Trophoblast cell (in vitro differentiated cells and primary cell): ENCODE measurements around the gene ANKUB1.
"Not testable (repeated sequence)": the region's sequence is repeated elsewhere in the genome, so short reads cannot be mapped to it uniquely, and the experiment has no call there.

Experiments used
- DNase-seq, 2 donors: peaks; one replicate each; pipeline ENCODE4 v3.0.0-alpha.2; 2016
- H2AFZ ChIP-seq: 2 replicates; pipeline ENCODE4 v1.6.1; 2013; ENCODE audit warnings: low read length, moderate library complexity, mild to moderate bottlenecking; ENCODE audit not compliant: insufficient read depth, poor library complexity
- H2AK5ac ChIP-seq: 2 replicates; pipeline ENCODE4 v1.6.1; 2013; ENCODE audit warnings: mild to moderate bottlenecking, low read length
- H2BK120ac ChIP-seq: 2 replicates; pipeline ENCODE4 v1.6.1; 2013; ENCODE audit warnings: low read length, mild to moderate bottlenecking, moderate library complexity; ENCODE audit not compliant: insufficient read depth, poor library complexity
- H2BK12ac ChIP-seq: 2 replicates; pipeline ENCODE4 v1.6.1; 2013; ENCODE audit warnings: mild to moderate bottlenecking, low read length, moderate library complexity
- H2BK5ac ChIP-seq: 2 replicates; pipeline ENCODE4 v1.6.1; 2013; ENCODE audit warnings: low read length, low read depth, moderate library complexity, mild to moderate bottlenecking; ENCODE audit not compliant: poor library complexity
- H3K14ac ChIP-seq: 2 replicates; pipeline ENCODE4 v1.6.1; 2013; ENCODE audit warnings: mild to moderate bottlenecking, low read length
- H3K18ac ChIP-seq: 2 replicates; pipeline ENCODE4 v1.6.1; 2013; ENCODE audit warnings: mild to moderate bottlenecking, low read length
- H3K23ac ChIP-seq: 2 replicates; pipeline ENCODE4 v1.6.1; 2013; ENCODE audit warnings: low read length
- H3K27ac ChIP-seq: 2 replicates; pipeline ENCODE4 v1.5.1; 2013; ENCODE audit warnings: low read depth, mild to moderate bottlenecking, inconsistent platforms, low read length, moderate library complexity
- H3K27me3 ChIP-seq: 2 replicates; pipeline ENCODE4 v1.6.1; 2013; ENCODE audit warnings: inconsistent platforms, mild to moderate bottlenecking, low read length, moderate library complexity; ENCODE audit not compliant: insufficient read depth
- H3K36me3 ChIP-seq, 2 experiments: 1 replicate in 1 of 2; 2 replicates in 1 of 2; pipeline ENCODE4 v1.6.1; 2013; ENCODE audit warnings: low read length in 2 of 2, mild to moderate bottlenecking in 2 of 2, moderate library complexity in 1 of 2; ENCODE audit not compliant: insufficient read depth in 2 of 2, control insufficient read depth in 1 of 2
- H3K4ac ChIP-seq: 2 replicates; pipeline ENCODE4 v1.6.1; 2013; ENCODE audit warnings: low read depth, mild to moderate bottlenecking, low read length, moderate library complexity
- H3K4me1 ChIP-seq, 2 experiments: 1 replicate in 1 of 2; 2 replicates in 1 of 2; pipeline ENCODE4 v1.6.1; 2013; ENCODE audit warnings: low read length in 2 of 2, mild to moderate bottlenecking in 2 of 2, moderate library complexity in 1 of 2; ENCODE audit not compliant: insufficient read depth in 2 of 2, control insufficient read depth in 1 of 2
- H3K4me2 ChIP-seq: 2 replicates; pipeline ENCODE4 v1.6.1; 2013; ENCODE audit warnings: inconsistent platforms, mild to moderate bottlenecking, low read length, moderate library complexity
- H3K4me3 ChIP-seq: 2 replicates; pipeline ENCODE4 v1.5.1; 2013; ENCODE audit warnings: mild to moderate bottlenecking, low read depth, low read length, inconsistent platforms
- H3K79me1 ChIP-seq: one replicate; pipeline ENCODE4 v1.6.1; 2013; ENCODE audit warnings: low read length
- H3K79me2 ChIP-seq: 2 replicates; pipeline ENCODE4 v1.6.1; 2013; ENCODE audit warnings: low read length, mild to moderate bottlenecking; ENCODE audit not compliant: control insufficient read depth, insufficient read depth, poor library complexity
- H3K9ac ChIP-seq: 2 replicates; pipeline ENCODE4 v1.6.1; 2013; ENCODE audit warnings: mild to moderate bottlenecking, low read length
- H3K9me3 ChIP-seq: 2 replicates; pipeline ENCODE4 v1.6.1; 2013; ENCODE audit warnings: low read depth, mild to moderate bottlenecking, control low read depth, inconsistent platforms, low read length; ENCODE audit not compliant: insufficient read depth
- H4K12ac ChIP-seq: 2 replicates; pipeline ENCODE4 v1.6.1; 2013; ENCODE audit warnings: low read depth, mild to moderate bottlenecking, low read length, moderate library complexity
- H4K8ac ChIP-seq: 2 replicates; pipeline ENCODE4 v1.6.1; 2013; ENCODE audit warnings: low read depth, mild to moderate bottlenecking, low read length, moderate library complexity
- H4K91ac ChIP-seq: one replicate; pipeline ENCODE4 v1.6.1; 2013; ENCODE audit warnings: low read depth, mild to moderate bottlenecking, low read length, moderate library complexity
- WGBS: extraction: QIAGEN DNeasy Blood & Tissue Kit; methylation state at CpG from one replicate; pipeline ENCODE4 v1.1.7; 2013; ENCODE audit warnings: missing lambda C conversion rate; ENCODE audit not compliant: insufficient read length, insufficient coverage; ENCODE audit errors: extremely low coverage; 5-methylcytosine and 5-hydroxymethylcytosine counted together

ANKUB1 gene

DNA sequence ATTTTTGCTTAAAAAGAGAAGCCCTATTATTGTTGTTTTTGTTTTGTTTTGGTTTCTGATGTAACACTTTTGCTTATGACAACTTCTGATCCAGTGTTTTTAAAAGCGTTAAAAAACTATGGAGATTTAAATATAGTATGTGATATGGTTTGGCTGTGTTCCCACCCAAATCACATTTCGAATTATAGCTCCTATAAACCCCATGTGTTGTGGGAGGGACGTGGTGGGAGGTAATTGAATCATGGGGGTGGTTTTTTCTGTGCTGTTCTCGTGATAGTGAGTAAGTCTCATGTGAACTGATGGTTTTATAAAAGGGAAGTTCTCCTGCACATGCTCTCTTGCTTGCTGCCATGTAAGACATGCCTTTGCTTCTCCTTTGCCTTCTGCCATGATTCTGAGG, 37.3 kb upstream of the ANKUB1 start:
- not testable (repeated sequence) for H3K23ac ChIP-seq, H3K79me2 ChIP-seq, H3K18ac ChIP-seq, H3K14ac ChIP-seq, H2BK120ac ChIP-seq, H3K27me3 ChIP-seq, H2BK12ac ChIP-seq, H3K9ac ChIP-seq, H2AFZ ChIP-seq, H3K79me1 ChIP-seq, H2BK5ac ChIP-seq, H4K8ac ChIP-seq, H2AK5ac ChIP-seq, H3K4me1 ChIP-seq, H4K91ac ChIP-seq, H4K12ac ChIP-seq, H3K4me2 ChIP-seq, H3K4me3 ChIP-seq, DNase-seq, H3K9me3 ChIP-seq, H3K27ac ChIP-seq, H3K36me3 ChIP-seq, H3K4ac ChIP-seq
- no CpG with 5 or more reads among the region's 4 CpGs for WGBS

DNA sequence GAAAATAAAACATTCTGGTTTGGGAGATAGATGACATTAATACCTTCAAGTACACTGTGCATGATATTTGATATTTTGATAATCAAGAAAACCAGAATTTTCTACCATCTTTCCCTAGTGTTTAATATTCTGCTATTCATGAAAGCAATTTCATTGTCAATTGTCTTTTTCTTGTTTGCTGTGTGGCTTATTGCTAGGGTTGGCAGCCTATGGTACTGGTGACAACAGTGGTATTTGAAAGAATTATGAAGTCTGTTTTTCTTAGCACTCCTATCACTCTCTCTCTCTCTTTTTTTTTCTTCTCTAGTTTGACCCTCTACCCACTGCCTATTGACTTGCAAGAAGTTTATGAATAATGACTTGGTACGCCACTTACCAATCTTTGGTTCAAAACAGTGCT, 36.0 kb upstream of the ANKUB1 start:
- Histone ChIP-seq H4K8ac (no peak overlapping the region), H2BK120ac (no peak overlapping the region), H3K18ac (no peak overlapping the region), H3K4me3 (no peak overlapping the region), H3K36me3 (peaks cover 0 to 2% of the 10 kb centered on the region in 2 experiments), H2BK5ac (no peak overlapping the region), H3K4ac (no peak overlapping the region), H2BK12ac (no peak overlapping the region), H3K14ac (no peak overlapping the region), H4K91ac (no peak overlapping the region), H3K4me1 (no peaks in the 10 kb centered on the region), H3K9ac (no peak overlapping the region), H3K4me2 (no peak overlapping the region), H3K23ac (no peak overlapping the region), H2AK5ac (no peak overlapping the region), H4K12ac (no peak overlapping the region), H3K27me3 (no peaks in the 10 kb centered on the region), H3K27ac (no peak overlapping the region), H3K79me1 (no peaks in the 10 kb centered on the region), H2AFZ (no peak overlapping the region), H3K9me3 (peaks cover 6% of the 10 kb centered on the region), H3K79me2 (no peaks in the 10 kb centered on the region)
- WGBS = no CpG with 5 or more reads among the region's 1 CpG
- no peak for DNase-seq

DNA sequence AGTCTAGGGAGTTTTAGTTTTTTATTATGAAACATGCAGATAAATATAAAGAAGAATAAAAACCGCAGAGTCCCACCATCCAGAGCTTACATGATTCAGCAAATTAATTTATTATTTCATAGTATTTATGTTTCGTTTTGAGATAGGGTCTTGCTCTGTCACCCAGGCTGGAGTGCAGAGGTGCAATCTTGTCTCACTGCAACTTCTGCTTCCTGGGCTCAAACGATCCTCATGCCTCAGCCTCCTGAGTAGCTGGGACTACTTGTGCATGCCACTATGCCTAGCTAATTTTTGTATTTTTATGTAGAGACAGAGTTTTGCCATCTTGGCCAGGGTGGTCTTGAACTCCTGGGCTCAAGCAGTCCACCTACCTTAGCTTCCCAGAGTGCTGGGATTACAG, 34.3 kb upstream of the ANKUB1 start:
- no peaks in the 10 kb centered on the region for H3K4me1 ChIP-seq
- H2BK5ac ChIP-seq = no peak overlapping the region
- DNase-seq = no peak
- no peak overlapping the region for H3K27ac ChIP-seq
- no peak overlapping the region for H2AK5ac ChIP-seq
- no peak overlapping the region for H3K4me3 ChIP-seq
- H3K23ac ChIP-seq = no peak overlapping the region
- peaks cover 6% of the 10 kb centered on the region for H3K9me3 ChIP-seq
- H3K27me3 ChIP-seq = no peaks in the 10 kb centered on the region
- no peak overlapping the region for H3K18ac ChIP-seq
- H3K79me1 ChIP-seq = no peaks in the 10 kb centered on the region
- no peaks in the 10 kb centered on the region for H3K79me2 ChIP-seq
- no peak overlapping the region for H3K14ac ChIP-seq
- no peak overlapping the region for H4K91ac ChIP-seq
- H2BK120ac ChIP-seq = no peak overlapping the region
- no peak overlapping the region for H3K4ac ChIP-seq
- H3K36me3 ChIP-seq = peaks cover 0 to 2% of the 10 kb centered on the region in 2 experiments
- no peak overlapping the region for H3K4me2 ChIP-seq
- no peak overlapping the region for H3K9ac ChIP-seq
- H2BK12ac ChIP-seq = no peak overlapping the region
- H4K8ac ChIP-seq = no peak overlapping the region
- no peak overlapping the region for H4K12ac ChIP-seq
- WGBS = no CpG with 5 or more reads among the region's 3 CpGs
- no peak overlapping the region for H2AFZ ChIP-seq

GRCh38 chr3:149820183-149820582, 27.8 kb upstream of the ANKUB1 start:
- no CpG with 5 or more reads among the region's 4 CpGs for WGBS
- Histone ChIP-seq H3K4me3 (no peak overlapping the region), H2BK120ac (no peak overlapping the region), H3K27ac (no peak overlapping the region), H2AFZ (no peak overlapping the region), H3K79me1 (no peaks in the 10 kb centered on the region), H4K8ac (no peak overlapping the region), H3K79me2 (no peaks in the 10 kb centered on the region), H3K36me3 (no peaks in the 10 kb centered on the region), H3K4me1 (no peaks in the 10 kb centered on the region), H2BK12ac (no peak overlapping the region), H3K14ac (no peak overlapping the region), H3K27me3 (no peaks in the 10 kb centered on the region), H3K9me3 (no peaks in the 10 kb centered on the region), H3K23ac (no peak overlapping the region), H3K4me2 (no peak overlapping the region), H4K91ac (no peak overlapping the region), H3K4ac (no peak overlapping the region), H4K12ac (no peak overlapping the region), H3K18ac (no peak overlapping the region), H3K9ac (no peak overlapping the region), H2BK5ac (no peak overlapping the region), H2AK5ac (no peak overlapping the region)
- DNase-seq = peak; percentile 40 to 46
